Fibroblast of lung (primary cell): ENCODE data around the gene WNT3. TPM values are rescaled to one million over a fixed set of nuclear protein-coding genes. Genes with fewer than 3 reads are reported as not detected.

Experiments
- DNase-seq, 2 donors: peaks; one replicate each; pipeline versions ENCODE4 v3.0.0 to v3.0.0-alpha.2; 2010; ENCODE audit warnings: low read depth in 2 of 2
- H2AFZ ChIP-seq: 2 replicates; pipeline ENCODE4 v1.5.1; 2012; ENCODE audit warnings: low read length, control low read depth, inconsistent platforms
- H3K27ac ChIP-seq: 2 replicates; pipeline ENCODE4 v1.5.1; 2011; ENCODE audit warnings: low read length, control low read depth; ENCODE audit not compliant: insufficient read depth
- H3K27me3 ChIP-seq: 2 replicates; pipeline ENCODE4 v1.5.1; 2011; ENCODE audit warnings: mild to moderate bottlenecking, low read length; ENCODE audit not compliant: control insufficient read depth, insufficient read depth
- H3K36me3 ChIP-seq: 2 replicates; pipeline ENCODE4 v1.5.1; 2011; ENCODE audit warnings: low read length; ENCODE audit not compliant: control insufficient read depth, insufficient read depth
- H3K4me1 ChIP-seq: 2 replicates; pipeline ENCODE4 v1.5.1; 2011; ENCODE audit warnings: low read length; ENCODE audit not compliant: control insufficient read depth, insufficient read depth; ENCODE audit errors: extremely low read depth
- H3K4me2 ChIP-seq: 2 replicates; pipeline ENCODE4 v1.5.1; 2011; ENCODE audit warnings: low read length, control low read depth; ENCODE audit not compliant: insufficient read depth; ENCODE audit errors: extremely low read depth
- H3K4me3 ChIP-seq, 4 experiments: fragments of 200-600 bp in 1 of 4; sonication (generic) in 1 of 4; replicated peaks in 1 of 4; 2 replicates each; pipeline ENCODE4 v1.5.1; 2011 to 2016; ENCODE audit warnings: low read length in 4 of 4, low read depth in 3 of 4, mild to moderate bottlenecking in 3 of 4, control low read depth in 2 of 4, inconsistent platforms in 1 of 4, mixed read lengths in 1 of 4; ENCODE audit not compliant: insufficient read depth in 1 of 4; ENCODE audit errors: control extremely low read depth in 1 of 4
- H3K79me2 ChIP-seq: 2 replicates; pipeline ENCODE4 v1.5.1; 2012; ENCODE audit warnings: mild to moderate bottlenecking, low read length, inconsistent platforms; ENCODE audit not compliant: control insufficient read depth, insufficient read depth
- H3K9ac ChIP-seq: 2 replicates; pipeline ENCODE4 v1.5.1; 2011; ENCODE audit warnings: mild to moderate bottlenecking, low read length, control low read depth; ENCODE audit not compliant: insufficient read depth
- H3K9me3 ChIP-seq: 2 replicates; pipeline ENCODE4 v1.5.1; 2012; ENCODE audit warnings: low read depth, low read length; ENCODE audit not compliant: control insufficient read depth, insufficient read depth
- H4K20me1 ChIP-seq: 2 replicates; pipeline ENCODE4 v1.5.1; 2011; ENCODE audit warnings: low read length; ENCODE audit not compliant: control insufficient read depth, insufficient read depth; ENCODE audit errors: extremely low read depth
- EZH2 ChIP-seq: IDR thresholded peaks from 2 replicates; pipeline ENCODE4 v1.5.1; 2012; ENCODE audit warnings: low read length, control low read depth, mild to moderate bottlenecking; ENCODE audit errors: missing control alignments
- polyA plus RNA-seq, 2 donors: library from polyadenylated mRNA; depleted of rRNA in 1 of 2; stranded (reverse) in 1 of 2; unstranded in 1 of 2; fragments of >200 nt; gene quantifications; 2 replicates each; pipeline ENCODE4 v1.2.1, GENCODE V29; 2011 to 2012; ENCODE audit warnings: missing spikeins in 1 of 2
- total RNA-seq: library from RNA; depleted of rRNA; stranded (reverse); fragments of >200 nt; gene quantifications from 2 replicates; pipeline ENCODE4 v1.2.1, GENCODE V29; 2014
- TF ChIP-seq, protein P1 (sequence below), 2 donors: IDR thresholded peaks in 1 of 2; conservative IDR thresholded peaks in 1 of 2; 1 replicate in 1 of 2; 2 replicates in 1 of 2; pipeline ENCODE4 v1.5.1; 2011 to 2012; ENCODE audit warnings: low read length in 2 of 2, control low read depth in 1 of 2, inconsistent platforms in 1 of 2, low read depth in 1 of 2, mild to moderate bottlenecking in 1 of 2

WNT3 gene
- total and polyA plus RNA-seq, 2 donors (not counting 1 experiment from before 2014, with no cell fraction given): 1.3 to 1.5 TPM

DNA sequence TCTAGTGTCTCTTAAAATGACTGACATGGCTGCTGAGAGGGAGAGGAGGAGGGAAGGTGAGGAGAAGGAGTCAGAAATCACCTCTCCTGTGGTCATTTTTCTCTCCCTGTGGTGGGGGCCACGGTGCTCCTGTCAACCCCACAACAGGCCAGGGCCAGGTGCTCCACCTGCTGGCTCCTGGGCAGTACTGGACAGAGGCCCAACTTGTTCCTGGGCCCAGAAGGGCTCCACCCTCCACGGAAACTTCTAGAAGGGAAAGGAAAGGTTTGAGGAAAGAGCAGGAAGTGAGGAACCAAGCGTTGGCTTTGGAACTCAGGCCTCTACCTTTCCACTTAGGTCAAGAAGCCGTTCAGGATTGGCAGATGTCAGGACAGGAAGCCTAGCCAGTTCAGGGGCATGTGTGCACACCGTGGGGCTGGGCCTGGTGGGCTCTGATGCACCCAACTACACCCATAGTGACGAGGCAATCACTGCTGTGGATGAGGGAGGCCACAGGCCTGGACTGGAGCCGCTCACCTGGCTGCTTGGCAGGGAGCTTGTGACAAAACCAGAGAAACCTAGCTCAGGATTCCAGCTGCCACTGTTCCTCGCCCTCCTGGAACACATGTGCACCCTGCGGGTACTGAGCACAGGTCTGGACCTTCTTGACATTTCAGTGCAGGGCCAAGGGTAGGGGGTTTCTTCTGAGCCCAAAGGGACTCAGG, 36.1 kb downstream of the WNT3 start:
- Histone ChIP-seq H2AFZ (no peak overlapping the region), H3K36me3 (no peaks in the 10 kb centered on the region), H3K4me2 (no peak overlapping the region), H3K27ac (no peak overlapping the region), H3K9me3 (no peaks in the 10 kb centered on the region), H3K4me3 (no peak overlapping the region), H3K4me1 (no peaks in the 10 kb centered on the region), H3K27me3 (no peaks in the 10 kb centered on the region), H3K9ac (no peak overlapping the region), H4K20me1 (no peaks in the 10 kb centered on the region), H3K79me2 (no peaks in the 10 kb centered on the region)
- no peak for TF ChIP-seq EZH2
- TF ChIP-seq, protein P1, sequence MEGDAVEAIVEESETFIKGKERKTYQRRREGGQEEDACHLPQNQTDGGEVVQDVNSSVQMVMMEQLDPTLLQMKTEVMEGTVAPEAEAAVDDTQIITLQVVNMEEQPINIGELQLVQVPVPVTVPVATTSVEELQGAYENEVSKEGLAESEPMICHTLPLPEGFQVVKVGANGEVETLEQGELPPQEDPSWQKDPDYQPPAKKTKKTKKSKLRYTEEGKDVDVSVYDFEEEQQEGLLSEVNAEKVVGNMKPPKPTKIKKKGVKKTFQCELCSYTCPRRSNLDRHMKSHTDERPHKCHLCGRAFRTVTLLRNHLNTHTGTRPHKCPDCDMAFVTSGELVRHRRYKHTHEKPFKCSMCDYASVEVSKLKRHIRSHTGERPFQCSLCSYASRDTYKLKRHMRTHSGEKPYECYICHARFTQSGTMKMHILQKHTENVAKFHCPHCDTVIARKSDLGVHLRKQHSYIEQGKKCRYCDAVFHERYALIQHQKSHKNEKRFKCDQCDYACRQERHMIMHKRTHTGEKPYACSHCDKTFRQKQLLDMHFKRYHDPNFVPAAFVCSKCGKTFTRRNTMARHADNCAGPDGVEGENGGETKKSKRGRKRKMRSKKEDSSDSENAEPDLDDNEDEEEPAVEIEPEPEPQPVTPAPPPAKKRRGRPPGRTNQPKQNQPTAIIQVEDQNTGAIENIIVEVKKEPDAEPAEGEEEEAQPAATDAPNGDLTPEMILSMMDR (conservative IDR thresholded peaks at IDR 0.05 in 1 of 2, IDR thresholded peaks at IDR 0.05 in 1 of 2; ENCODE audit: low read depth in 1 of 2, low read length in 2 of 2): peak; percentile 25 to 47
- DNase-seq: no peak

DNA sequence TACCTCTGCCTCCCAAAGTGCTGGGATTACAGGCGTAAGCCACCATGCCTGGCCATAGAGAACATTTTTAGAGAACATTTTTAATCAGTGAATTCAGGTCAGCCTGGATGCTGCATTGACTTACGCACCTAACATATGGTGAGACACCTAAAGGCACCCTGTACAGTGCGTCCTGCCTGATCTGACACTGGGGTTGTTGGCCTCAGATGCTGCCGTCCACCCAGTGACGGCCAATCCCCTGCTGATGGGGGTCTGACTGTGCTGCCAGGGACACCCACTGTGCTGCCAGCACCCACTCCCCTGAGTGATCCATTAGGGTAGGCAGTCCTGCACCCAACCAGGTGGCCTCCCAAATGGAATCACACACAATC, 38.5 kb downstream of the WNT3 start:
- no peaks in the 10 kb centered on the region for H3K79me2 ChIP-seq
- no peak overlapping the region for H3K27ac ChIP-seq
- no peak for TF ChIP-seq EZH2
- TF ChIP-seq, protein P1 (conservative IDR thresholded peaks at IDR 0.05 in 1 of 2, IDR thresholded peaks at IDR 0.05 in 1 of 2; ENCODE audit: low read depth in 1 of 2, low read length in 2 of 2): no peak
- no peak overlapping the region for H3K9ac ChIP-seq
- H3K4me1 ChIP-seq: no peaks in the 10 kb centered on the region
- no peaks in the 10 kb centered on the region for H3K27me3 ChIP-seq
- no peaks in the 10 kb centered on the region for H4K20me1 ChIP-seq
- no peak overlapping the region for H2AFZ ChIP-seq
- H3K9me3 ChIP-seq: no peaks in the 10 kb centered on the region
- H3K36me3 ChIP-seq: no peaks in the 10 kb centered on the region
- H3K4me2 ChIP-seq: no peak overlapping the region
- DNase-seq: no peak
- H3K4me3 ChIP-seq: no peak overlapping the region

DNA sequence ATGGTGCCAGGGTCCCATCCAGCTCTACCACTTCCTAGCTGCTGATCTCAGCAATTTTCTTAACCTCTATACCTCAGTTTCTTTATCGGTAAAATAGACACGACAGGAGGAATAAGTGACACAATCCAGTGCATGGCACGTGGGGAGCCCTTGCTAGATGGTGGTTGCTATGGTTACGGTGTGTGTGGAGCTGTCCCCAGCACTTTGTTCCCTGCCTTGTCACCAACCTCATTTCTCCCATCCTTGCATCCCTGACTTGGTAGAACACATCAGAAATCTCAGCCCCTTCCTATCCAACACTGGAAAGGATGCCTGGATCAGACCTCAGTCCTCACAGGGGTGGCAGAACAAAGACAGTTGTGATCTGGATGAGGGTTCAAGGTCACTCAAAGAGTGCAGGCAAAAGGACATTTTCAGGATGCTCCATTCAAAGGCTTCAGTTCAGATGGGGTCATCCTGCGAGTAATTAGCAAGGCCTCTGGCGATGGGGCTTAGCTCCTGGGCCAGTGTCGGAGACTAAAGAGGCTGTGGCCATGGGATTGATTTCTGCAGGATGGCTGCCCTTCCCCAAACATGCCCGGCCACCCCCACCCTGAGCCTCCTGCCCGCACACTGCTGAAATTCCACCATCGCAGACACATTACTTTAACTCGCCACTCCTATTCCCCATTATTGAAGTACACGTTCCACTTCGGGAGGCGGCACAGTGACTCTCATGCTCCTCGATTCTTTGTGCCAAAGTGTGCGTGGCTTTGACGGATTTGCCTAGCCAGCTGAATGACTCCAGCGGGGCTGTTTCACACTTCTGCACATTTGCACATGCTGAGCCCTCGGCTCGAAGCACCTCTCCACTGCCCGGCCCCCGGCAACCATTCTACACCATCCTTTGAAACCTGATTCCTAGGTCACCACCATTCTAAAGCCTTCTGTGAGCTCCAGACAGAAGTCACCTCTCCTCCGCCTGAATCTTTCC, 40.3 kb downstream of the WNT3 start:
- no peaks in the 10 kb centered on the region for H3K36me3 ChIP-seq
- no peaks in the 10 kb centered on the region for H4K20me1 ChIP-seq
- H3K27ac ChIP-seq: no peak overlapping the region
- no peaks in the 10 kb centered on the region for H3K79me2 ChIP-seq
- no peak overlapping the region for H3K4me3 ChIP-seq
- H2AFZ ChIP-seq: no peak overlapping the region
- no peaks in the 10 kb centered on the region for H3K4me1 ChIP-seq
- no peak for DNase-seq
- no peaks in the 10 kb centered on the region for H3K27me3 ChIP-seq
- no peak overlapping the region for H3K4me2 ChIP-seq
- TF ChIP-seq, protein P1 (conservative IDR thresholded peaks at IDR 0.05 in 1 of 2, IDR thresholded peaks at IDR 0.05 in 1 of 2; ENCODE audit: low read depth in 1 of 2, low read length in 2 of 2): no peak
- no peak for TF ChIP-seq EZH2
- no peak overlapping the region for H3K9ac ChIP-seq
- no peaks in the 10 kb centered on the region for H3K9me3 ChIP-seq
